Measurements from ENCODE around the gene GATA2.

GATA2 gene

GRCh38 chr3:128492671-128493569 lies at the start of gene GATA2:
Gene GATA2, minus strand, starts transcription at chr3:128493201. Its CDS starts 6,170 bp downstream, at chr3:128487031.
- peaks cover 85% of the 10 kb centered on the region for H3K27me3 ChIP-seq (ENCODE audit: low read depth, low read length)

GRCh38 chr3:128541246-128541645 lies 48.2 kb upstream of the GATA2 start:
- Histone ChIP-seq H3K36me3 (ENCODE audit: control insufficient read depth in 1 of 2, insufficient read depth in 2 of 2, low read length in 2 of 2) (no peaks in the 10 kb centered on the region), H3K27ac (ENCODE audit: low read length) (no peak overlapping the region), H3K9me3 (ENCODE audit: control insufficient read depth in 1 of 2, low read length in 2 of 2) (peaks cover 2 to 4% of the 10 kb centered on the region in 2 donors), H3K4me1 (ENCODE audit: control insufficient read depth in 1 of 2, insufficient read depth in 2 of 2, low read length in 2 of 2) (no peaks in the 10 kb centered on the region), H3K4me3 (ENCODE audit: low read depth in 1 of 2, low read length in 2 of 2) (no peak overlapping the region), H3K27me3 (ENCODE audit: low read depth, low read length) (no peaks in the 10 kb centered on the region)

More at GRCh38 chr3:128492671-128493569, at the start of gene GATA2:
- Histone ChIP-seq H3K9me3 (ENCODE audit: control insufficient read depth in 1 of 2, low read length in 2 of 2) (peaks cover 0 to 3% of the 10 kb centered on the region in 2 donors), H3K4me3 (ENCODE audit: low read depth in 1 of 2, low read length in 2 of 2) (peak within 1 kb of the TSS in 1 of 2 donors; percentile 28), H3K36me3 (ENCODE audit: control insufficient read depth in 1 of 2, insufficient read depth in 2 of 2, low read length in 2 of 2) (no peaks in the 10 kb centered on the region), H3K4me1 (ENCODE audit: control insufficient read depth in 1 of 2, insufficient read depth in 2 of 2, low read length in 2 of 2) (peaks cover 7 to 49% of the 10 kb centered on the region in 2 donors), H3K27ac (ENCODE audit: low read length) (no peak within 1 kb of the TSS)

GRCh38 chr3:128539376-128539775 lies 46.4 kb upstream of the GATA2 start:
- no peaks in the 10 kb centered on the region for H3K4me1 ChIP-seq (ENCODE audit: control insufficient read depth in 1 of 2, insufficient read depth in 2 of 2, low read length in 2 of 2)
- no peak overlapping the region for H3K27ac ChIP-seq (ENCODE audit: low read length)
- no peaks in the 10 kb centered on the region for H3K27me3 ChIP-seq (ENCODE audit: low read depth, low read length)
- H3K9me3 ChIP-seq (ENCODE audit: control insufficient read depth in 1 of 2, low read length in 2 of 2): peaks cover 2 to 4% of the 10 kb centered on the region in 2 donors
- no peak overlapping the region for H3K4me3 ChIP-seq (ENCODE audit: low read depth in 1 of 2, low read length in 2 of 2)
- no peaks in the 10 kb centered on the region for H3K36me3 ChIP-seq (ENCODE audit: control insufficient read depth in 1 of 2, insufficient read depth in 2 of 2, low read length in 2 of 2)

GRCh38 chr3:128537091-128537703 lies 44.2 kb upstream of the GATA2 start:
- Histone ChIP-seq H3K4me1 (ENCODE audit: control insufficient read depth in 1 of 2, insufficient read depth in 2 of 2, low read length in 2 of 2) (no peaks in the 10 kb centered on the region), H3K36me3 (ENCODE audit: control insufficient read depth in 1 of 2, insufficient read depth in 2 of 2, low read length in 2 of 2) (no peaks in the 10 kb centered on the region), H3K27ac (ENCODE audit: low read length) (no peak overlapping the region), H3K27me3 (ENCODE audit: low read depth, low read length) (no peaks in the 10 kb centered on the region), H3K4me3 (ENCODE audit: low read depth in 1 of 2, low read length in 2 of 2) (no peak overlapping the region), H3K9me3 (ENCODE audit: control insufficient read depth in 1 of 2, low read length in 2 of 2) (no peaks in the 10 kb centered on the region)

GRCh38 chr3:128532012-128532983 lies 39.3 kb upstream of the GATA2 start:
- H3K27ac ChIP-seq (ENCODE audit: low read length): no peak overlapping the region
- no peaks in the 10 kb centered on the region for H3K27me3 ChIP-seq (ENCODE audit: low read depth, low read length)
- H3K9me3 ChIP-seq (ENCODE audit: control insufficient read depth in 1 of 2, low read length in 2 of 2): no peaks in the 10 kb centered on the region
- no peak overlapping the region for H3K4me3 ChIP-seq (ENCODE audit: low read depth in 1 of 2, low read length in 2 of 2)
- H3K4me1 ChIP-seq (ENCODE audit: control insufficient read depth in 1 of 2, insufficient read depth in 2 of 2, low read length in 2 of 2): no peaks in the 10 kb centered on the region
- H3K36me3 ChIP-seq (ENCODE audit: control insufficient read depth in 1 of 2, insufficient read depth in 2 of 2, low read length in 2 of 2): no peaks in the 10 kb centered on the region

- H3K27ac ChIP-seq (ENCODE audit: low read length): no peak overlapping the region
- H3K4me1 ChIP-seq (ENCODE audit: control insufficient read depth in 1 of 2, insufficient read depth in 2 of 2, low read length in 2 of 2): no peaks in the 10 kb centered on the region
- H3K9me3 ChIP-seq (ENCODE audit: control insufficient read depth in 1 of 2, low read length in 2 of 2): no peaks in the 10 kb centered on the region
- H3K4me3 ChIP-seq (ENCODE audit: low read depth in 1 of 2, low read length in 2 of 2): no peak overlapping the region
- H3K36me3 ChIP-seq (ENCODE audit: control insufficient read depth in 1 of 2, insufficient read depth in 2 of 2, low read length in 2 of 2): no peaks in the 10 kb centered on the region
- H3K27me3 ChIP-seq (ENCODE audit: low read depth, low read length): peaks cover 3% of the 10 kb centered on the region
Observed at GRCh38 chr3:128524374-128525299, 31.6 kb upstream of the GATA2 start.

- Histone ChIP-seq H3K4me3 (ENCODE audit: low read depth in 1 of 2, low read length in 2 of 2) (no peak overlapping the region), H3K27ac (ENCODE audit: low read length) (no peak overlapping the region), H3K4me1 (ENCODE audit: control insufficient read depth in 1 of 2, insufficient read depth in 2 of 2, low read length in 2 of 2) (no peaks in the 10 kb centered on the region), H3K9me3 (ENCODE audit: control insufficient read depth in 1 of 2, low read length in 2 of 2) (no peaks in the 10 kb centered on the region), H3K36me3 (ENCODE audit: control insufficient read depth in 1 of 2, insufficient read depth in 2 of 2, low read length in 2 of 2) (no peaks in the 10 kb centered on the region), H3K27me3 (ENCODE audit: low read depth, low read length) (peaks cover 3% of the 10 kb centered on the region)
Observed at GRCh38 chr3:128523591-128523990, 30.6 kb upstream of the GATA2 start.

- Histone ChIP-seq H3K4me1 (ENCODE audit: control insufficient read depth in 1 of 2, insufficient read depth in 2 of 2, low read length in 2 of 2) (no peaks in the 10 kb centered on the region), H3K27me3 (ENCODE audit: low read depth, low read length) (peaks cover 8% of the 10 kb centered on the region), H3K9me3 (ENCODE audit: control insufficient read depth in 1 of 2, low read length in 2 of 2) (no peaks in the 10 kb centered on the region), H3K4me3 (ENCODE audit: low read depth in 1 of 2, low read length in 2 of 2) (no peak overlapping the region), H3K36me3 (ENCODE audit: control insufficient read depth in 1 of 2, insufficient read depth in 2 of 2, low read length in 2 of 2) (no peaks in the 10 kb centered on the region), H3K27ac (ENCODE audit: low read length) (no peak overlapping the region)
Observed at GRCh38 chr3:128521715-128522114, 28.7 kb upstream of the GATA2 start.

- no peak overlapping the region for H3K27ac ChIP-seq (ENCODE audit: low read length)
- H3K27me3 ChIP-seq (ENCODE audit: low read depth, low read length): peaks cover 8% of the 10 kb centered on the region
- H3K4me3 ChIP-seq (ENCODE audit: low read depth in 1 of 2, low read length in 2 of 2): no peak overlapping the region
- no peaks in the 10 kb centered on the region for H3K36me3 ChIP-seq (ENCODE audit: control insufficient read depth in 1 of 2, insufficient read depth in 2 of 2, low read length in 2 of 2)
- peaks cover 0 to 6% of the 10 kb centered on the region in 2 donors for H3K9me3 ChIP-seq (ENCODE audit: control insufficient read depth in 1 of 2, low read length in 2 of 2)
- H3K4me1 ChIP-seq (ENCODE audit: control insufficient read depth in 1 of 2, insufficient read depth in 2 of 2, low read length in 2 of 2): no peaks in the 10 kb centered on the region
Observed at GRCh38 chr3:128518587-128519490, 25.8 kb upstream of the GATA2 start.

Measured in muscle layer of duodenum (tissue), 2 donors.